NCI-H2196 (cell line): Measurements from ENCODE around the gene FBXL4.
A peak's percentile ranks its signal among the peaks of the same experiment; 100 is the strongest.
"Not testable (repeated sequence)": the region's sequence is repeated elsewhere in the genome, so short reads cannot be mapped to it uniquely, and the experiment has no call there.

Experiments used
- DNase-seq: peaks from one replicate; lab custom pipeline; 2025; ENCODE audit not compliant: unreplicated experiment; lab: John Stamatoyannopoulos, UW

FBXL4 gene

GRCh38 chr6:98946266-98946878 is 1.4 kb downstream of the FBXL4 start:
- no peak for DNase-seq

DNA sequence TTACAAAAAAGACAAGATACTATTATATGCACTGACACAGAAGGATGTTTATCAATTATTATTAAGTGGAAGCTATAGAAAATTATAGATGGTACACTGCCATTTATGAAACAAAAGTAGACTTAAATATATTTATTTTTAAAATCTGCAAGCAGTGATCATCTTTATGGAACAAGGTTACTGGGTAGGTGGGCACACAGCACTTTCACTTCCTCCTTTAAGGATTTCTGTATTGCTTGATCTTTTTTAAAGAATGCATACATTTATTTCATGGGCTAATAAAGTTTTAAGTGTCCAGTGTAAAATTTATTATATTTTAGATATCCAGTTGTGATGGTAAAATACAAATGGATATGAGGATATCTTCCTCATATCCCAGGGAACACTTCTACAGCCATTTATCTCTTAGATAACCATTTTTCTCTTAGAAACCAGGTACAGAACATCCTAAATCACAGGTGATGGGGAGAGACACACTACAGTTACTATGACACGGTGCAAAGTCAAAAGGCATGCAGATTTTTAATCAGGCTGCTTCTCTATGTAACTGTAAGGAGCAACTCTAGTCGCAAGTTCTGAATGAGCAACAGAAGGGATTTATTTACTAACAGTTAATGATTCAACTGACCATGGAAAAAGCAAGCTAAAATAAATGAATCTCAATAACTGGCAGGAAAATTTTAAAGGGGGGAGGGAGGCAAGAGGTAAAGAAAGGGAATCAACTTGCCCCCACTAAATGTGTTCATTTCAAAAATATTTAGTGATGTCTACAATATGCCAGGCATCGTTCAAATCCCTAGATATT is 2.2 kb downstream of the FBXL4 start:
- DNase-seq: no peak

DNA sequence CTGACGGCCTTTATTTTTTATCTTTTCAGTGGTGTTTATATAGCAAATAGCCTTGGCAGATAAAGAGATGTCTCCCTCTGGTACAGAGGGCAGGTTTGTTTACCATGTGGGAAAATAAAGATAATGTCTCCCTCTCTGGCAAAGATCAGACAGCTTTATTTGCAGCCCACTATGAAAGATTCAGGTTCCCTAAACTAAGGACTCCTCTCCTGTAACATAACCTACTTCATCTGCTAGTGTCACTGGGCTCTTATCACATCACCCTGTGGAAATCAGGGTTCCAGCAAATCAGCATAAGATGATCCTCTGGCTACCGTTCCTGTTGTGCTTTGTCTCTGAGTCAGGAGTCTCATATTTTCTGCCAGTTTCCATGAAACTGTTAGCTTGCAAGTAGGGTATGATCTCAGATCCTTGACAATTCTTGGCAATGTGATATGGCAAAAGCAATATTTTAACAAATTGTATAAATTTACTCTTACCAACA is 3.1 kb downstream of the FBXL4 start:
- DNase-seq: peak; percentile 48

DNA sequence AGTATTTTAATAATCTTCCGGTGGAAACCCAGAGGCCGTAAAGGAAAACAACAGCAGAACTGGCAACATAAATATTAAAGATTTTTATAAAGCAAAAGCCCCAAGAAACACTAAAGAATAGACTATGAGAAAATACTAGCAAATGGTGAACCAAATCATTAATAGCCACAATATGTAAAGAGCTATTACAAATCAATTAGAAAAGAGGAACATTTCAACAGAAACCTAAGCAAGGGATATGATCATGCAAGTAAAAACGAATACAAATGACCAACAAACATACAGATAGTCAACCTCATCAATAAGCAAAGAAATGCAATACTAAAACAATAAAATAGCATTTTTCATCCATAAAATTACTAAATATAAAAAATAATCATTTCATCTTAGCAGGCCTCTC is 3.6 kb downstream of the FBXL4 start:
- no peak for DNase-seq

- no peak for DNase-seq
Measured at GRCh38 chr6:98942263-98942803, 5.4 kb downstream of the FBXL4 start.

DNA sequence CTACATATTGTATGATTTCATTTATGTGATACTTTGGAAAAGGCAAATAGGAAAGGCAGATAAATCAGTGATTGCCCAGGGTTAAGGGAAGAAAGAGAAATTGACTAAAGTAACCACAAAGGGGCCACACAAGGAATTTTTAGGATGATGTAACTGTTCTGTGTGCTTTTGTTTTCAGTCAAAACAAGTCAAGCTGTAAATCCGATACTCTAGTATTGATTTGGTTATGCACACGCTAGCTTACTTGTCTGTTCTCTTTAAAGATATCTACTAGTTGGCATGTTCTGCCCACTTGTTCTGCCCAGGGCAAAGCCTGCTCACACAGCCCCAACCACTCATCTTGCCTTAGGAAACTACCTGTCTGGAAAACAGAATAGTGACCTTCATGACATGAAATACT is 6.4 kb downstream of the FBXL4 start:
- DNase-seq: no peak

- DNase-seq: no peak
Measured at GRCh38 chr6:98937351-98937750, 10.4 kb downstream of the FBXL4 start.

GRCh38 chr6:98932381-98932780 is 15.4 kb downstream of the FBXL4 start:
- no peak for DNase-seq

DNA sequence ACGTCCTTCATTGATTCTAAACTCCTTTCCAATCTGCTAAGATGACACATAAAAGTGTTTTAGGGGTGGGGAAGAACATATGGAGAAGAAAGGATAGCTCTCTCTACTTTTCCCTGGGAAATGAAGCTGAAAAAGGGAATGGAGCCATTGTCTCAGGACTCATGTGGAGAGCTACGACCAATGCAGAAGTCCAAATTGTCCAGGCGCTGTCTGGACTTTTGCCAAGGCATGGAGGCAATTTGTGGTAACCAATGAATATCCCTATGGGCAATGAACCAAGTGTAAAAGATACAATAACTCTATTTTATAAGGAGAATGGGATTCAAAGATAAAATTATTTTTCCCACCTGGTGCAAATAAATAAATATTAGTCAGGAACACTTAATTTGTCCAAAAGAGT is 16.1 kb downstream of the FBXL4 start:
- no peak for DNase-seq

DNA sequence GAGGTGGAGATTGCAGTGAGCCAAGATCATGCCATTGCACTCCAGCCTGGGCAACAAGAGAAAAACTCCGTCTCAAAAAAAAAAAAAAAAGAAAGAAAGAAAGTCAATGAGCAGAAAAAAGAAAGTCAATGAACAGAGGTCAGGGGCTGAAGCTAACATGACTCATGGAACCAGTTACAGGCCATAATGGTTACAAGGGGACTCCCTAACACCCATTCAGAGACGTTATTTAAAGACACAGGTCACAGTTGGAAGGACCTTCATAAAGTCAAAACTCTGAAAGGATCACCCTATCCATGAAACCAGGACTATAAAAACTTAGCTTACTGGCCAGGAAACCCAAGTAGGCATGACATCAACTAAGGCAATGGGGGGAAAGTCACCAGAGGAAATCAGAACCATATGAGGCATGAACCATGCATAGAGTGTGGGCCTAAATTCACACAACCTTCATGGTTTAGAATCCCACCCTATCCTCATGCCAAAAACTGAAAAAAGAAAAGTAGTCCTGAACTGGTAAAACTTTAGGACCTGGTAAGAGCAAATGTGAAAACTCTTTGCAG is 18.2 kb downstream of the FBXL4 start:
- no peak for DNase-seq

DNA sequence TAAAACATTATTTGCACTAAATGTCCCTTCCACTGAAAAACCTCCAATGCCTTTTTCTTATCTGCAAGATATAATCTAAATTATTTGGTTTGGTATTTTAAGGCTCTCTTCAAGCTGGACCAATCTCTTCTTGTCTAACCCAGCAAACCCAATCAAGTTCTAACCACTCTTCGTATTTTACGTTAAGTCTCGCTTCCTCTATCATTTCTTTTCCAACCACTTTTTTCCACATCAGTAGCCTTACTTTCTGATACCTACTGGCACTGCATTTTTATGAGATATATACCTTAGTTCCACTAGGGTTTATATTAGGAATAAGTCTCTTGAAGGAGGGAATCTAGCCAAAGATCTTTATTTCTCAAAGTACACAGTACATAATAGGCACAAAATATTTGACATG is 19.1 kb downstream of the FBXL4 start:
- DNase-seq: no peak

- DNase-seq: peak; percentile 39
Measured at GRCh38 chr6:98927534-98927933, 20.2 kb downstream of the FBXL4 start.

- DNase-seq: no peak
Measured at GRCh38 chr6:98925831-98926230, 21.9 kb downstream of the FBXL4 start.

GRCh38 chr6:98924647-98925046 is 23.1 kb downstream of the FBXL4 start:
- peak; percentile 64 for DNase-seq

GRCh38 chr6:98920904-98921431 is 26.8 kb downstream of the FBXL4 start:
- no peak for DNase-seq

GRCh38 chr6:98910946-98911345 is 36.8 kb downstream of the FBXL4 start:
- DNase-seq: not testable (repeated sequence)

- DNase-seq: no peak
Measured at GRCh38 chr6:98909236-98909635, 38.5 kb downstream of the FBXL4 start.

GRCh38 chr6:98906342-98906741 is 41.4 kb downstream of the FBXL4 start:
- not testable (repeated sequence) for DNase-seq

DNA sequence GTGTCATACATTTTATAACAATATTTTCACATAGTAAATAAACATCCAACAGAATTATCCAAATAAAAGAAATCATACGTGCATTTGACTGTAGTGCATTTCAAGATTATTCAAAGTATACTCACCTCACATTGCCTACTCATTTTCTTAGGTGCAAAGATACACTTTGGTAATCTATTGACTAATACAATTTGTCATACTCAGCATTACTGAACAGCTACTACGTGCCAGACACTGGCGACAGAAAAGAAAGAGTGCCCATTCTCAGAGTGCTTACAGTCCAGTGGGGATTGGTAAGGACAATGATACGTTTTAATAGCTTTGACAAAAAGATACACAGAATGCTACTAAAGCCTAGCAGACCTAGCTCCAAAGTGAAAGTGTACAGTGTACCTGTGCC is 42.0 kb downstream of the FBXL4 start:
- DNase-seq: no peak

- DNase-seq: no peak
Measured at GRCh38 chr6:98904096-98904495, 43.6 kb downstream of the FBXL4 start.

- DNase-seq: no peak
Measured at GRCh38 chr6:98900706-98901105, 47.0 kb downstream of the FBXL4 start.

DNA sequence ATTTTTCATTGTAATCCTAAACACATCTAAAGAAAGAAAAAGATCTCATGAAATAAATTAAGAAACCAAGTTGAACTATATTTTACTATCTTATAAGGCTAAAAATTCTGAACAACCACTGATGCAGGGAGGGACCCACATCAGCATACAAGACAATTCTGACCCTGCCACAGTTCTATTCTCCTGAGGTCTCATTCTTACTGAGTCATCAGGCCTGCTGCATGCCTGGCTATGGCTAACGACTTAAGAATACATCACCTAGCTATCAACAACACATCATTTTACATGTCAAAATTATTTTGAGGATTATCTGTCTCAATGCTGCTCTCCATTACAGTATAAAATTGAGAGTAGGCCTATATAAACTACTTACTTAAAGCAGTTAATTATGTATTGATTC is 52.9 kb downstream of the FBXL4 start:
- no peak for DNase-seq
